OCI-LY7 (cell line): ENCODE data around the gene MAN1B1. TPM values are rescaled to one million over a fixed set of nuclear protein-coding genes. Genes with fewer than 3 reads are reported as not detected.

Source experiments
- Bru-seq: library from RNA; stranded (reverse); fragments of 400-500 nt; gene quantifications from one replicate; lab custom pipeline; 2021; lab: Mats Ljungman, UMichigan
- BruChase-seq, 2 experiments: library from RNA; stranded (reverse); fragments of 400-500 nt; gene quantifications; one replicate each; lab custom pipeline; 2021; lab: Mats Ljungman, UMichigan
- BruUV-seq: library from RNA; stranded (reverse); fragments of 400-500 nt; replicated peaks from 2 replicates; lab custom pipeline; 2021; lab: Mats Ljungman, UMichigan
- CTCF ChIA-PET: fragments of 300-600 bp; sonication (Branson Sonifier 250); formaldehyde crosslinking; loops from one replicate; lab custom pipeline; 2022; ENCODE audit warnings: antibody characterized with exemption; ENCODE audit not compliant: unreplicated experiment; lab: Charles Lee
- POLR2A ChIA-PET: fragments of 300-600 bp; sonication (Branson Sonifier 250); formaldehyde crosslinking; loops from one replicate; lab custom pipeline; 2022; ENCODE audit warnings: antibody characterized with exemption; lab: Charles Lee
- DNase-seq: peaks from one replicate; pipeline ENCODE4 v3.0.0-alpha.2; 2015; ENCODE audit warnings: low spot score
- H2AFZ ChIP-seq: fragments of 200-600 bp; sonication (generic), shearing (Covaris generic); 2 replicates; pipeline ENCODE4 v1.6.1; 2014; ENCODE audit warnings: mild to moderate bottlenecking, antibody characterized with exemption, low read length, moderate library complexity
- H3K27ac ChIP-seq: fragments of 200-600 bp; sonication (generic); 2 replicates; pipeline ENCODE4 v1.5.1; 2014; ENCODE audit warnings: mixed run types, low read depth, mild to moderate bottlenecking, moderate library complexity, low read length, inconsistent platforms; ENCODE audit not compliant: poor library complexity, severe bottlenecking
- H3K36me3 ChIP-seq: fragments of 200-600 bp; sonication (generic); 2 replicates; pipeline ENCODE4 v1.6.1; 2014; ENCODE audit warnings: mild to moderate bottlenecking, antibody characterized with exemption, low read length, moderate library complexity, mixed read lengths; ENCODE audit not compliant: insufficient read depth
- H3K4me1 ChIP-seq: fragments of 200-600 bp; sonication (generic); 2 replicates; pipeline ENCODE4 v1.5.1; 2014; ENCODE audit warnings: mild to moderate bottlenecking, low read length; ENCODE audit not compliant: insufficient read depth, poor library complexity, severe bottlenecking
- H3K4me2 ChIP-seq: fragments of 200-600 bp; sonication (generic); 2 replicates; pipeline ENCODE4 v1.6.1; 2014; ENCODE audit warnings: mild to moderate bottlenecking, low read length
- H3K4me3 ChIP-seq: fragments of 200-600 bp; sonication (generic); 2 replicates; pipeline ENCODE4 v1.5.1; 2014; ENCODE audit warnings: mild to moderate bottlenecking, low read depth, low read length; ENCODE audit not compliant: poor library complexity, severe bottlenecking
- H3K79me2 ChIP-seq: fragments of 200-600 bp; sonication (generic); 2 replicates; pipeline ENCODE4 v1.6.1; 2016; ENCODE audit warnings: low read depth, mild to moderate bottlenecking, low read length, moderate library complexity, mixed read lengths; ENCODE audit not compliant: insufficient read depth
- H3K9me2 ChIP-seq: fragments of 200-600 bp; sonication (generic); 2 replicates; pipeline ENCODE4 v1.6.1; 2016; ENCODE audit warnings: mild to moderate bottlenecking, low read length, mixed read lengths; ENCODE audit not compliant: insufficient read depth
- H3K9me3 ChIP-seq: fragments of 200-600 bp; sonication (generic); 2 replicates; pipeline ENCODE4 v1.6.1; 2014; ENCODE audit warnings: mild to moderate bottlenecking, mixed run types, low read length, mixed read lengths
- H4K20me1 ChIP-seq: fragments of 200-600 bp; sonication (generic); 2 replicates; pipeline ENCODE4 v1.6.1; 2014; ENCODE audit warnings: mild to moderate bottlenecking, antibody characterized with exemption, low read length, moderate library complexity, mixed read lengths; ENCODE audit not compliant: insufficient read depth
- EZH2phosphoT487 ChIP-seq: fragments of 200-600 bp; sonication (generic); IDR thresholded peaks from 2 replicates; pipeline ENCODE4 v1.6.1; 2018; ENCODE audit warnings: low read depth, borderline replicate concordance, mild to moderate bottlenecking, mixed run types, antibody characterized with exemption, low read length, moderate library complexity, mixed read lengths
- intact Hi-C: fragments of 100-400 bp; cut with micrococcal nuclease; formaldehyde crosslinking; loops from one replicate; pipeline ENCODE4 v1.10.0; 2022; ENCODE audit not compliant: unreplicated experiment
- long read RNA-seq: library from polyadenylated mRNA; stranded (forward); transcript quantifications from one replicate; pipeline ENCODE4 v2.0.0, GENCODE V29; 2022
- total RNA-seq, 2 experiments: library from RNA; depleted of rRNA in 1 of 2; stranded (reverse); fragments of >200 nt in 1 of 2; shearing (Covaris generic) in 1 of 2; gene quantifications; 2 replicates each; pipeline ENCODE4 v1.2.3, GENCODE V29; 2014 to 2022
- TF ChIP-seq, protein P1 (sequence below): fragments of 200-600 bp; sonication (generic); conservative IDR thresholded peaks from 2 replicates; pipeline ENCODE4 v1.5.1; 2014; ENCODE audit warnings: mild to moderate bottlenecking, antibody characterized with exemption, low read length, moderate library complexity, mixed read lengths

The MAN1B1 gene
- 22.5 and 32.7 TPM in 2 replicates for total RNA-seq (2014; rRNA removed; shearing (Covaris generic))
- total RNA-seq (2022): 38.8 and 43.4 TPM in 2 replicates
- percentile 49 among the genes with signal in this experiment for Bru-seq, nascent RNA
- percentile 59 among the genes with signal in this experiment for BruChase-seq, experiment 1, labeled RNA remaining after a 6-hour chase
- percentile 57 among the genes with signal in this experiment for BruChase-seq, experiment 2, labeled RNA remaining after a 2-hour chase
- long read RNA-seq, transcript MAN1B1-202 (13 exons, 2,769 nt): major isoform, 52 of 78 reads
- long read RNA-seq, partial matches to known transcripts: 6 of 78 reads
- long read RNA-seq, other reads (novel, unspliced or antisense): 17 of 78 reads

DNA sequence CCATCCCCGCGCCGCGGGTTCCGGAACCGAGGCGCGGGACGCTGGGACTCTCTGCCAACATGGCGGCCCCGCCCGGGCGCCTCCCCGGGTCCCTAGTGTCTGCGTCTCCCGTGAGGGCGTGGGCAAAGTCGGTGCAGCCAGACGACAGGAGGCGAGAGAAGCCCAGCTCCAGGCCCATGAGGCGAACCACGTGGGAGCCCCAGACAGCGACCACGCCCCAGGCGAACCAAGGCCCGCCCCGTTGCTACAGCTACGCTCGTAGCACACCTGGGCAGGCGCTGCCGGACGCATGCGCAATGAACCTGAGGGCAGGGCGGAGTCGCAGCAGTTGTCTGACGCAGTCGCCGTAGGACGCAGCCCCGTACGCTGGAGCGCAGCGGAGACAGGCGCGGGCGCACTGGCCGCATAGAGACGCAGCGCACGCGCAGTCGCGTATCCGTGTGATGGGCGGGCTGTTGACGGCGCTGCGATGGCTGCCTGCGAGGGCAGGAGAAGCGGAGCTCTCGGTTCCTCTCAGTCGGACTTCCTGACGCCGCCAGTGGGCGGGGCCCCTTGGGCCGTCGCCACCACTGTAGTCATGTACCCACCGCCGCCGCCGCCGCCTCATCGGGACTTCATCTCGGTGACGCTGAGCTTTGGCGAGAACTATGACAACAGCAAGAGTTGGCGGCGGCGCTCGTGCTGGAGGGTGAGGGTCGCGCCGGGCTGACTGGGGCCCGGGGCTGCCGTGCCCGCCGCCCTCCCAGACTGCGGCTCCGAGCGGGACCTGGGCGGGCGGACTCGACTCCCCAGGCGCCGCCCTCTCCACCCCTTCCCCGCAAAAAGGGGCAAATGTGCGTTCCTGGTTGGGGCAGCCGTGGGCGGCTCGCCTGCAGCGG, at the start of gene MAN1B1:
Gene MAN1B1 (plus strand): TSS at position 455 of the 878 bp plus-strand sequence. CDS start 15 bp downstream, at position 470.
- DNase-seq: peak; percentile 99
- Histone ChIP-seq H3K79me2 (peaks cover 6% of the 10 kb centered on the region; the same call in 1 of the 2 replicates), H3K9me2 (no peaks in the 10 kb centered on the region), H3K4me2 (peak within 1 kb of the TSS; percentile 86), H4K20me1 (no peaks in the 10 kb centered on the region), H3K36me3 (peaks cover 7% of the 10 kb centered on the region; the same call in 1 of the 2 replicates), H2AFZ (peak within 1 kb of the TSS; percentile 62), H3K4me1 (peaks cover 24% of the 10 kb centered on the region), H3K9me3 (no peaks in the 10 kb centered on the region), H3K4me3 (peak within 1 kb of the TSS; percentile 77), H3K27ac (peak within 1 kb of the TSS; percentile 53)
- BruUV-seq: no TSS peak
- TF ChIP-seq, protein P1, sequence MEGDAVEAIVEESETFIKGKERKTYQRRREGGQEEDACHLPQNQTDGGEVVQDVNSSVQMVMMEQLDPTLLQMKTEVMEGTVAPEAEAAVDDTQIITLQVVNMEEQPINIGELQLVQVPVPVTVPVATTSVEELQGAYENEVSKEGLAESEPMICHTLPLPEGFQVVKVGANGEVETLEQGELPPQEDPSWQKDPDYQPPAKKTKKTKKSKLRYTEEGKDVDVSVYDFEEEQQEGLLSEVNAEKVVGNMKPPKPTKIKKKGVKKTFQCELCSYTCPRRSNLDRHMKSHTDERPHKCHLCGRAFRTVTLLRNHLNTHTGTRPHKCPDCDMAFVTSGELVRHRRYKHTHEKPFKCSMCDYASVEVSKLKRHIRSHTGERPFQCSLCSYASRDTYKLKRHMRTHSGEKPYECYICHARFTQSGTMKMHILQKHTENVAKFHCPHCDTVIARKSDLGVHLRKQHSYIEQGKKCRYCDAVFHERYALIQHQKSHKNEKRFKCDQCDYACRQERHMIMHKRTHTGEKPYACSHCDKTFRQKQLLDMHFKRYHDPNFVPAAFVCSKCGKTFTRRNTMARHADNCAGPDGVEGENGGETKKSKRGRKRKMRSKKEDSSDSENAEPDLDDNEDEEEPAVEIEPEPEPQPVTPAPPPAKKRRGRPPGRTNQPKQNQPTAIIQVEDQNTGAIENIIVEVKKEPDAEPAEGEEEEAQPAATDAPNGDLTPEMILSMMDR: no peak
- no peak for TF ChIP-seq EZH2phosphoT487
- CTCF ChIA-PET: interaction anchor here (1.0 to 1.3 kb wide), 2 partner anchors 10 to 19 kb away, joined by 3 to 6 read pairs; partner anchors contain the start of gene UAP1L1
- intact Hi-C loops: loop anchor here (1.0 to 2.0 kb wide), 2 partner anchors 16 to 64 kb away; partner anchors contain the start of gene SAPCD2
- POLR2A ChIA-PET: interaction anchor here (0.6 to 1.6 kb wide), 11 partner anchors 9 to 308 kb away, joined by 3 to 13 read pairs (median 4); partner anchors contain the start of genes SAPCD2, TPRN, TRAF2 and UAP1L1

DNA sequence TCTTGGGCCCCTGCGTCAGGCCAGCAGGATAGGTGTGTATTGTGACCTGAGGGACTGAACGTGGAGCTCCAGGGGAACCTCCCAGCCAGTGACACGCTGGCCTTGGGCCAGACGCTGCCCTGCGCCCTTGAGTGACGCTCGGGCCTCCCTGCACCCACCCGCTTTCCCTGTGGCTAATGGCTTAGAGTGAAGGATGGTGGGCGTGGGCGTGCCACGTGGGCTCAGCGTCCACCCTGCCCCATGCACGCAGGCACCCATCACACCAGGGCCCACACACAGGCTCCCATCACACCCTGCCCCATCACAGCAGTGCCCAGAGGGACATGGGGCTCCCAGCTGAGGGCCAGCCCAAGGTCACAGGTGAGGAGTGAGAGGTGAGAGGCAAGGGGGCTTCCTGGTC, 49.8 kb upstream of the MAN1B1 start:
- Histone ChIP-seq H4K20me1 (no peaks in the 10 kb centered on the region), H3K4me3 (no peak overlapping the region), H3K79me2 (no peaks in the 10 kb centered on the region), H3K4me1 (peaks cover 19% of the 10 kb centered on the region), H2AFZ (no peak overlapping the region), H3K9me2 (no peaks in the 10 kb centered on the region), H3K4me2 (no peak overlapping the region), H3K36me3 (no peaks in the 10 kb centered on the region), H3K27ac (no peak overlapping the region), H3K9me3 (no peaks in the 10 kb centered on the region)
- intact Hi-C loops: no loop called here
- DNase-seq: no peak
- CTCF ChIA-PET: interaction anchor here (0.6 to 1.1 kb wide), 2 partner anchors 25 to 62 kb away, joined by 3 to 4 read pairs; no protein-coding TSS in a partner anchor
- BruUV-seq: no TSS peak
- TF ChIP-seq EZH2phosphoT487: no peak
- TF ChIP-seq, protein P1: no peak
- POLR2A ChIA-PET: interaction anchor here (1.1 kb wide), 1 partner anchor 283 kb away, joined by 4 read pairs; no protein-coding TSS in a partner anchor
